H1 (cell line): Measurements from ENCODE around the gene BRME1. TPM values are rescaled to one million over a fixed set of nuclear protein-coding genes. Genes with fewer than 3 reads are reported as not detected.
A peak's percentile ranks its signal among the peaks of the same experiment; 100 is the strongest.

Experiments
- CTCF ChIA-PET: fragments of 300-600 bp; sonication (Branson Sonifier 250); formaldehyde crosslinking; loops from one replicate; lab custom pipeline; 2021; ENCODE audit not compliant: partially characterized antibody; lab: Charles Lee
- POLR2A ChIA-PET: fragments of 300-600 bp; sonication (Branson Sonifier 250); formaldehyde crosslinking; loops from one replicate; lab custom pipeline; 2021; ENCODE audit warnings: inconsistent platforms; ENCODE audit not compliant: partially characterized antibody; lab: Charles Lee
- DNase-seq, 2 experiments: peaks; one replicate each; pipeline versions ENCODE4 v3.0.0 to v3.0.0-alpha.2; 2010 to 2022; ENCODE audit warnings: low spot score in 2 of 2, low read depth in 1 of 2, mixed read lengths in 1 of 2
- FAIRE-seq: peaks from 2 replicates; lab custom pipeline; 2011; peaks lifted over from hg19 to GRCh38; lab: Jason Lieb, UNC
- H2AFZ ChIP-seq: 2 replicates; pipeline ENCODE4 v1.8.1; 2012; ENCODE audit warnings: low read length, inconsistent platforms
- H2AK5ac ChIP-seq: 2 replicates; pipeline ENCODE4 v1.6.1; 2013; ENCODE audit warnings: low read depth, low read length
- H2BK120ac ChIP-seq: replicated peaks from 2 replicates; pipeline ENCODE3; 2013; ENCODE audit warnings: low read depth, low read length, inconsistent platforms
- H2BK12ac ChIP-seq: 2 replicates; pipeline ENCODE4 v1.6.1; 2013; ENCODE audit warnings: low read depth, low read length
- H2BK15ac ChIP-seq: 2 replicates; pipeline ENCODE4 v1.6.1; 2013; ENCODE audit warnings: low read length
- H2BK20ac ChIP-seq: 2 replicates; pipeline ENCODE4 v1.6.1; 2013; ENCODE audit warnings: low read length
- H2BK5ac ChIP-seq: 2 replicates; pipeline ENCODE4 v1.6.1; 2013; ENCODE audit warnings: low read depth, low read length
- H3K14ac ChIP-seq: 2 replicates; pipeline ENCODE4 v1.6.1; 2013; ENCODE audit warnings: inconsistent platforms; ENCODE audit not compliant: insufficient read length
- H3K18ac ChIP-seq: 2 replicates; pipeline ENCODE4 v1.6.1; 2013; ENCODE audit warnings: low read length; ENCODE audit errors: extremely low read depth
- H3K23ac ChIP-seq: 2 replicates; pipeline ENCODE4 v1.6.1; 2013; ENCODE audit warnings: inconsistent platforms; ENCODE audit not compliant: insufficient read length
- H3K23me2 ChIP-seq: 2 replicates; pipeline ENCODE4 v1.6.1; 2013; ENCODE audit warnings: low read depth, low read length
- H3K27ac ChIP-seq: 2 replicates; pipeline ENCODE4 v1.6.1; 2011; ENCODE audit warnings: low read depth, low read length, inconsistent platforms
- H3K27me3 ChIP-seq, 4 experiments: replicated peaks in 1 of 4; 1 replicate in 1 of 4; 2 replicates in 3 of 4; pipeline versions ENCODE4 v1.6.1 to v1.8.1; 2011 to 2013; ENCODE audit warnings: low read length in 3 of 4, mild to moderate bottlenecking in 3 of 4, inconsistent platforms in 2 of 4, mixed read lengths in 2 of 4, moderate library complexity in 1 of 4; ENCODE audit not compliant: control insufficient read depth in 3 of 4, insufficient read depth in 3 of 4; ENCODE audit errors: extremely low read depth in 1 of 4
- H3K36me3 ChIP-seq, 4 experiments: 2 replicates each; pipeline versions ENCODE4 v1.6.1 to v1.8.1; 2011 to 2013; ENCODE audit warnings: mild to moderate bottlenecking in 4 of 4, low read length in 3 of 4, moderate library complexity in 2 of 4, control low read depth in 1 of 4, inconsistent platforms in 1 of 4; ENCODE audit not compliant: insufficient read depth in 4 of 4, control insufficient read depth in 2 of 4
- H3K4ac ChIP-seq: replicated peaks from 2 replicates; pipeline ENCODE3; 2013; ENCODE audit warnings: low read length, low read depth, mixed read lengths, inconsistent platforms; ENCODE audit not compliant: insufficient read length
- H3K4me1 ChIP-seq, 4 experiments: replicated peaks in 1 of 4; 1 replicate in 1 of 4; 2 replicates in 3 of 4; pipeline versions ENCODE4 v1.6.1 to v1.8.1; 2011 to 2013; ENCODE audit warnings: low read length in 3 of 4, inconsistent platforms in 2 of 4, mixed read lengths in 1 of 4; ENCODE audit not compliant: insufficient read depth in 4 of 4, control insufficient read depth in 3 of 4
- H3K4me2 ChIP-seq, 2 experiments: 2 replicates each; pipeline versions ENCODE4 v1.6.1 to v1.8.1; 2011 to 2013; ENCODE audit warnings: low read depth in 2 of 2, low read length in 2 of 2, control low read depth in 1 of 2, inconsistent platforms in 1 of 2, mild to moderate bottlenecking in 1 of 2; ENCODE audit not compliant: insufficient read depth in 1 of 2
- H3K4me3 ChIP-seq, 4 experiments: fragments of 200-600, 300-600 bp in 1 of 4; sonication (generic), shearing (Covaris generic), sonication (Bioruptor Twin) in 1 of 4; 2 replicates each; pipeline versions ENCODE4 v1.5.1 to v1.8.1; 2011 to 2016; ENCODE audit warnings: low read length in 4 of 4, low read depth in 3 of 4, control low read depth in 2 of 4, inconsistent platforms in 2 of 4, mild to moderate bottlenecking in 2 of 4, mixed read lengths in 1 of 4, moderate library complexity in 1 of 4; ENCODE audit not compliant: insufficient read depth in 2 of 4; ENCODE audit errors: extremely low read depth in 1 of 4
- H3K56ac ChIP-seq: replicated peaks from 2 replicates; pipeline ENCODE3; 2013; ENCODE audit warnings: low read depth, mild to moderate bottlenecking, mixed read lengths, low read length, inconsistent platforms; ENCODE audit not compliant: insufficient read length
- H3K79me1 ChIP-seq: 2 replicates; pipeline ENCODE4 v1.6.1; 2013; ENCODE audit warnings: low read depth, low read length, control low read depth
- H3K79me2 ChIP-seq, 2 experiments: 2 replicates each; pipeline versions ENCODE4 v1.6.1 to v1.8.1; 2012 to 2013; ENCODE audit warnings: low read length in 2 of 2, mild to moderate bottlenecking in 2 of 2, inconsistent platforms in 1 of 2; ENCODE audit not compliant: insufficient read depth in 2 of 2, control insufficient read depth in 1 of 2
- H3K9ac ChIP-seq, 4 experiments: replicated peaks in 1 of 4; 1 replicate in 1 of 4; 2 replicates in 3 of 4; pipeline versions ENCODE4 v1.6.1 to v1.8.1; 2011 to 2013; ENCODE audit warnings: low read depth in 3 of 4, low read length in 3 of 4, control low read depth in 2 of 4, mild to moderate bottlenecking in 2 of 4, moderate library complexity in 2 of 4, inconsistent platforms in 1 of 4; ENCODE audit errors: extremely low read depth in 1 of 4
- H3K9me3 ChIP-seq, 2 experiments: 2 replicates each; pipeline versions ENCODE4 v1.6.1 to v1.8.1; 2012 to 2013; ENCODE audit warnings: mild to moderate bottlenecking in 2 of 2, moderate library complexity in 2 of 2, control low read depth in 1 of 2, inconsistent platforms in 1 of 2, low read depth in 1 of 2, low read length in 1 of 2, mixed read lengths in 1 of 2; ENCODE audit not compliant: insufficient read depth in 2 of 2
- H4K20me1 ChIP-seq, 2 experiments: replicated peaks in 1 of 2; 2 replicates each; pipeline versions ENCODE3 to v1.8.1; 2011 to 2013; ENCODE audit warnings: inconsistent platforms in 2 of 2, low read length in 2 of 2, mild to moderate bottlenecking in 1 of 2; ENCODE audit not compliant: insufficient read depth in 2 of 2, control insufficient read depth in 1 of 2
- H4K5ac ChIP-seq: 2 replicates; pipeline ENCODE4 v1.6.1; 2013; ENCODE audit warnings: low read length, low read depth, mixed read lengths, inconsistent platforms; ENCODE audit not compliant: insufficient read length
- H4K8ac ChIP-seq: 2 replicates; pipeline ENCODE4 v1.8.0; 2013; ENCODE audit warnings: mild to moderate bottlenecking, moderate library complexity, low read length, inconsistent platforms; ENCODE audit not compliant: insufficient read depth; ENCODE audit errors: extremely low read depth
- H4K91ac ChIP-seq: replicated peaks from 2 replicates; pipeline ENCODE3; 2013; ENCODE audit warnings: low read length, mixed read lengths, inconsistent platforms; ENCODE audit not compliant: insufficient read length
- EGR1 ChIP-seq: IDR thresholded peaks from 2 replicates; pipeline ENCODE4 v1.6.1; 2011; ENCODE audit warnings: low read depth, low read length, borderline replicate concordance
- RAD21 ChIP-seq, 2 experiments: IDR thresholded peaks in 1 of 2; conservative IDR thresholded peaks in 1 of 2; 2 replicates each; pipeline ENCODE4 v1.6.1; 2011; ENCODE audit warnings: low read depth in 2 of 2, low read length in 2 of 2, improper control_type of control experiment in 1 of 2, inconsistent platforms in 1 of 2, mild to moderate bottlenecking in 1 of 2, moderate library complexity in 1 of 2
- SIN3A ChIP-seq, 2 experiments: IDR thresholded peaks in 1 of 2; conservative IDR thresholded peaks in 1 of 2; 2 replicates each; pipeline ENCODE4 v1.6.1; 2011 to 2012; ENCODE audit warnings: low read length in 2 of 2, improper control_type of control experiment in 1 of 2, low read depth in 1 of 2, mild to moderate bottlenecking in 1 of 2
- WGBS, 2 experiments: shearing (Covaris generic) in 1 of 2; methylation state at CpG; one replicate each; pipeline versions ENCODE4 v1.1.6 to v1.1.7; 2013 to 2015; ENCODE audit warnings: low lambda C conversion rate in 2 of 2, mixed read lengths in 2 of 2, inconsistent platforms in 1 of 2, low coverage in 1 of 2, missing lambda C conversion rate in 1 of 2; ENCODE audit not compliant: insufficient replicate concordance in 2 of 2, insufficient coverage in 1 of 2, insufficient read length in 1 of 2; ENCODE audit errors: extremely low coverage in 1 of 2, missing lambda C conversion rate in 1 of 2; 5-methylcytosine and 5-hydroxymethylcytosine counted together
- polyA plus RNA-seq, 7 experiments: library from polyadenylated mRNA; depleted of rRNA in 3 of 7; stranded (reverse) in 5 of 7; unstranded in 2 of 7; fragments of >200 nt in 5 of 7; fragments of 200-250 nt in 2 of 7; gene quantifications; 1 replicate in 5 of 7; 2 replicates in 1 of 7; 4 replicates in 1 of 7; pipeline versions ENCODE4 v1.2.1 to v1.2.3, GENCODE V29; 2011 to 2013; ENCODE audit warnings: missing spikeins in 2 of 7, mixed read lengths in 2 of 7
- total RNA-seq: library from RNA; stranded (reverse); fragmentation: NEBNext Ultra II Directional; extraction: Animal tissue kit (Norgen Biotek cat#: 25700); gene quantifications from 2 replicates; pipeline ENCODE4 v1.2.1, GENCODE V29; 2021

Gene BRME1
- total and polyA plus RNA-seq, 2 of the 8 experiments (the other 6 are each of a cell fraction or from before 2014, with no cell fraction given), result 4.6 to 4.7 TPM

DNA sequence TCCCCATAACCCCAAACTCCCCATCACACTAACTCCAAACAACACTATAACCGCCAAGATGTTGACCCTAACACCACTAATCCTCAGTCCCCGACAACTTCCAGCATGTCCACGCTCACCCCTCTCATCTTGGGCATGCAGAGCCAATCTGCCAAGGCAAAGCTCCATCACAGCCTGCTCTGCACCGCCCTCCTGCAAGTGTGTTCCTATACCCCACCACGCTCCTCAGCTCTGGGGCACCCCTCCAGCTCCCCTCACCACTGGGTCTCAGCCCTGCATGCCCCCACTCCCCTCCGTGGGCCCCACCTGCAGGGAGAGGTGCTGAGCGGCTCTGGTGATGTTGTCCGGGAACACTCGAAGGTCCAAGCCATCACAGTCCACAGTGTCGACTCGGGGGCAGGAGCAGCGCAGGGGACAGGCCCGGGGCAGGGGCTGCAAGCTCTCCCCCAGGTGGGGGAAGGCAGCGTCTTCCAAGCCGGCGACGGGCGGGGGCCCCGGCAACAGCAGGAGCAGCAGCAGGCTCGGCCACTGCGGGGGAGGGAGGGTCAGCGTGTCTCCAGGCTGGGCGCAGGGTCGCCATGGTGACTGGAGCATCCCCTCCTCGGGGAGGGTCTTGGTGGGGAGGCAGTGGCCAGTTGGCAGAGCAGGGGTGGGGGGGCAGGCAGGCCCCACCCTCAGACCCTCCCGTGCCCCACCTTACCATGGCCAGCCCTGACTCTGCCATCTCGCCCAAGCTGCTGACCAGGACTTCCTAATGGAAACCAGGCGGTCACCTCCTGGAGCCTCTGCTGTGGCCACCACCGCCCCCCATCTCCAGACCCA, 31.8 kb upstream of the BRME1 start:
- H3K9me3 ChIP-seq, result no peaks in the 10 kb centered on the region
- H3K4me1 ChIP-seq, result peaks cover 3 to 34% (median 19%) of the 10 kb centered on the region in 4 experiments
- peak overlapping the region; percentile 53 for H3K4ac ChIP-seq
- H3K56ac ChIP-seq, result no peak overlapping the region
- H3K4me2 ChIP-seq, result peak overlapping the region; percentile 22 to 44; a peak in 3 of 4 replicates
- peaks cover 14% of the 10 kb centered on the region; the same call in 1 of the 2 replicates for H3K23me2 ChIP-seq
- no peak overlapping the region for H3K14ac ChIP-seq
- no peak overlapping the region for H3K23ac ChIP-seq
- CTCF ChIA-PET, result interaction anchor here (0.7 to 3.7 kb wide), 5 partner anchors 15 to 121 kb away, joined by 3 to 26 read pairs (median 4); no protein-coding TSS in a partner anchor
- peak overlapping the region; percentile 32 for H3K18ac ChIP-seq
- peaks cover 0 to 6% of the 10 kb centered on the region in 2 experiments for H4K20me1 ChIP-seq
- peak overlapping the region; percentile 85 for H4K8ac ChIP-seq
- H3K36me3 ChIP-seq, result no peaks in the 10 kb centered on the region
- no peak for TF ChIP-seq EGR1
- 0 out of 4 replicates have a peak, but pooled peaks of 1 of the 2 experiments have one; percentile 31 for TF ChIP-seq SIN3A (conservative IDR thresholded peaks at IDR 0.05 in 1 of 2, IDR thresholded peaks at IDR 0.05 in 1 of 2; ENCODE audit: low read depth in 1 of 2, low read length in 2 of 2)
- TF ChIP-seq RAD21 (IDR thresholded peaks at IDR 0.05 in 1 of 2, conservative IDR thresholded peaks at IDR 0.05 in 1 of 2; ENCODE audit: low read depth in 2 of 2, low read length in 2 of 2), result no peak
- H4K5ac ChIP-seq, result peak overlapping the region; percentile 31
- H3K4me3 ChIP-seq, result peak overlapping the region in 1 of 4 experiments; percentile 34; a peak in 1 of 8 replicates
- H2BK20ac ChIP-seq, result 0 out of 2 replicates have a peak overlapping the region, but pooled peaks have one; percentile 48
- H3K79me2 ChIP-seq, result no peaks in the 10 kb centered on the region
- H3K27ac ChIP-seq, result no peak overlapping the region
- peaks cover 0 to 2% (median 0%) of the 10 kb centered on the region in 4 experiments; a peak in 1 of 7 replicates for H3K27me3 ChIP-seq
- H2BK15ac ChIP-seq, result peak overlapping the region; percentile 81; the same call in 1 of the 2 replicates
- POLR2A ChIA-PET, result interaction anchor here (0.7 to 5.5 kb wide), 9 partner anchors 16 to 112 kb away, joined by 3 to 35 read pairs (median 4); partner anchors contain the start of genes DCAF15 and IL27RA
- peak overlapping the region; percentile 33; the same call in 1 of the 2 replicates for H2AFZ ChIP-seq
- no peak overlapping the region for H2BK120ac ChIP-seq
- H2BK5ac ChIP-seq, result peak overlapping the region; percentile 87; the same call in 1 of the 2 replicates
- no peak overlapping the region; a peak in 1 of 7 replicates for H3K9ac ChIP-seq
- peak overlapping the region; percentile 89 for H4K91ac ChIP-seq
- H2BK12ac ChIP-seq, result peak overlapping the region; percentile 87; the same call in 1 of the 2 replicates
- DNase-seq (no peak), FAIRE-seq (no peak)
- 68% methylated on average over 19 of the region's 29 CpGs; no CpG with 5 or more reads in 1 of the 2 experiments for WGBS, 2 experiments
- H3K79me1 ChIP-seq, result peaks cover 3% of the 10 kb centered on the region; the same call in 1 of the 2 replicates
- 0 out of 2 replicates have a peak overlapping the region, but pooled peaks have one; percentile 75 for H2AK5ac ChIP-seq
